BLaER1 (cell line): ENCODE measurements around the gene ACSL3.

ENCODE experiments used
- H3K27ac ChIP-seq: shearing (Covaris generic); formaldehyde crosslinking; 2 replicates; pipeline ENCODE4 v1.8.1; 2022
- H3K27me3 ChIP-seq: shearing (Covaris generic); formaldehyde crosslinking; 2 replicates; pipeline ENCODE4 v1.8.1; 2022
- H3K36me3 ChIP-seq: shearing (Covaris generic); formaldehyde crosslinking; 2 replicates; pipeline ENCODE4 v1.8.1; 2022
- H3K4me1 ChIP-seq: shearing (Covaris generic); formaldehyde crosslinking; 2 replicates; pipeline ENCODE4 v1.8.1; 2022
- H3K4me2 ChIP-seq: shearing (Covaris generic); formaldehyde crosslinking; 2 replicates; pipeline ENCODE4 v1.8.1; 2022
- H3K4me3 ChIP-seq: shearing (Covaris generic); formaldehyde crosslinking; 2 replicates; pipeline ENCODE4 v1.8.1; 2022
- H3K9ac ChIP-seq: shearing (Covaris generic); formaldehyde crosslinking; 2 replicates; pipeline ENCODE4 v1.8.1; 2022
- H3K9me3 ChIP-seq: shearing (Covaris generic); formaldehyde crosslinking; 2 replicates; pipeline ENCODE4 v1.8.1; 2022
- H4K20me1 ChIP-seq: shearing (Covaris generic); formaldehyde crosslinking; 2 replicates; pipeline ENCODE4 v1.8.1; 2022
- Cebpa-rat ChIP-seq: shearing (Covaris generic); IDR thresholded peaks from 2 replicates; pipeline ENCODE4 v1.8.1; 2022

Gene ACSL3

DNA sequence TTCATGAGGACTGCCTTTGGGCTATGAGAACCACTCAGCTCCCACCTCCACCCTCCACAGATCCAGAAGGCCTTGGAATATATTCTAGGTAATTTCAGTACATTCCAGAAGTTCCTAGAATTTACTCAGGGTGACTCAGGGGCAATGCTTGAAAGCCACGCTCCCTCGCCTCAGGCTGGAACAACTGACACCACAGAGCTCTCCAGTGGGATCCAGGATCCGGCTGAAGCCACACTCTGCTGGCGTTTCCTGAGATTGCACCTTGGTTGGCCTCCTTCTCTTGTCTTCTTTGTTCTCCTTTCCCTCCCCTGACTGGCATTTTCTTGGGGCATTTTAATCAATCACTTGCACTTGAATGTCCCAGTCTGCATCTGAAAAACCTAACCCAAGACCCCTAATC is 98.5 kb downstream of the ACSL3 start:
- no peaks in the 10 kb centered on the region for H3K36me3 ChIP-seq
- no peak for TF ChIP-seq Cebpa-rat
- no peaks in the 10 kb centered on the region for H4K20me1 ChIP-seq
- H3K9me3 ChIP-seq, result peaks cover 12% of the 10 kb centered on the region
- no peaks in the 10 kb centered on the region for H3K4me1 ChIP-seq
- H3K9ac ChIP-seq, result no peak overlapping the region
- no peak overlapping the region for H3K4me3 ChIP-seq
- H3K4me2 ChIP-seq, result no peak overlapping the region
- no peaks in the 10 kb centered on the region for H3K27me3 ChIP-seq
- no peak overlapping the region for H3K27ac ChIP-seq

DNA sequence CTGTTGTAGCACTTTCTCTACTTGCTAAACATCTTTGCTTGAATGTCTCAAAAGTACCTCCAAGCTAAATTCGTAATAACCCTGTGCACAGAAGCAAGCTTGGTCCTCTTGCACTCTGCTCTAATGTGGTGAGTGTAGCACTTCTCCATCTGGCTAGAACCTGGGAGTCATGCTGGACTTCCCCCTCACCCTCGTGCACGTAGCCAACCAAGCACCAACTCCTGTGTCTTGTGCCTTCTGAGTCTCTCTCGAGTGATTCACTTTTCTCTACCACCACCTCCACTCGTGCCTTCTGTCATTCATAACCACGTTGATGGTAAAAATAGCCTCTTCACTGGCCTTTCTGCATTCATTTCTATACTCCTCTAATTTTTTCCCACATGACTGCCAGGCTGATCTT is 99.3 kb downstream of the ACSL3 start:
- Histone ChIP-seq H3K36me3 (no peaks in the 10 kb centered on the region), H3K27me3 (no peaks in the 10 kb centered on the region), H3K4me2 (no peak overlapping the region), H4K20me1 (no peaks in the 10 kb centered on the region), H3K4me1 (no peaks in the 10 kb centered on the region), H3K27ac (no peak overlapping the region), H3K9me3 (peaks cover 12% of the 10 kb centered on the region), H3K4me3 (no peak overlapping the region), H3K9ac (no peak overlapping the region)
- TF ChIP-seq Cebpa-rat, result no peak

DNA sequence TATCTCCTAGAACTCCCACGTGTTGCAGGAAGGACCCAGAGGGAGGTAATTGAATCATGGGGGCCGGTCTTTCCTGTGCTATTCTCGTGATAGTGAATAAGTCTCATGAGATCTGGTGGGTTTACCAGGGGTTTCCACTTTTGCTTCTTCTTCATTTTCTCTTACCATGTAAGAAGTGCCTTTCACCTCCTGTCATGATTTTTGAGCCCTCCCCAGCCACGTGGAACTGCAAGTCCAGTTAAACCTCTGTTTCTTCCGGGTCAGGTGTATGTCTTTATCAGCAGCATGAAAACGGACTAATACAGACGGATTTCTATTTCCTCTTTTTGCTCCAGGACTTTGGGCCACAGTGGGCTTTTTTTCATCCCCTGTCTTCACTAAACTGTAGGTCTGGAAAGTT is 102.8 kb downstream of the ACSL3 start:
- H3K27me3 ChIP-seq, result no peaks in the 10 kb centered on the region
- no peak for TF ChIP-seq Cebpa-rat
- no peak overlapping the region for H3K9ac ChIP-seq
- no peak overlapping the region for H3K4me3 ChIP-seq
- no peak overlapping the region for H3K4me2 ChIP-seq
- peaks cover 7% of the 10 kb centered on the region for H3K9me3 ChIP-seq
- H3K27ac ChIP-seq, result no peak overlapping the region
- H4K20me1 ChIP-seq, result no peaks in the 10 kb centered on the region
- no peaks in the 10 kb centered on the region for H3K4me1 ChIP-seq
- no peaks in the 10 kb centered on the region for H3K36me3 ChIP-seq

DNA sequence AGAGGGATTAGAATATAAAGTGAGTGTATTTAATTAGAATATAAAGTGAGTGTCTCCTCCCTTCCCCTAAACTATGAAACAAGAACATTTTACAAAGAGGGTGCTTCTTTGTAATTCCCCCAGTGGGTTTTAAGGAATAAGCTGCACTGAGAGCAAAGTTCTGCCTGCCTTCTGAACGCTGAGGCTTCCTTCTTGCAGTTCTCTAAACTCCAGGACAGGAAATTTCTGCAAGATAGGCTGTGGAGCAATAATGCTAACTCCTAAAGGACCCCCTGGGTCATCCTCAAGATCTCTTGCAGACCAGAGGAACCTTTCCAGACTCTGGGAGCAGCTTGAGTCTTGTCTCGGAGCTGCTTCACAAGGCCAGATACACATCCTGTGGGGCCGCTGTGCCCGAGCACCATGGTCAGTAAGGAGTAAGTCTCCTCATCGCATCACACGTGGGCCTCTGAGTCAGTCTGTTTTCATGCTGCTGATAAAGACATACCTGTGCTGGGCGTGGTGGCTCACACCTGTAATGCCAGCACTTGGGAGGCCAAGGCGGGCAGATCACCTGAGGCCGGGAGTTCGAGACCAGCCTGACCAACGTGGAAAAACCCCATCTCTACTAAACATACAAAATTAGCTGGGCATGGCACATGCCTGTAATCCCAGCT is 103.7 kb downstream of the ACSL3 start:
- Histone ChIP-seq H4K20me1 (no peaks in the 10 kb centered on the region), H3K27me3 (no peaks in the 10 kb centered on the region), H3K4me1 (no peaks in the 10 kb centered on the region), H3K9ac (no peak overlapping the region), H3K27ac (no peak overlapping the region), H3K4me3 (no peak overlapping the region), H3K4me2 (no peak overlapping the region), H3K9me3 (peaks cover 7% of the 10 kb centered on the region), H3K36me3 (no peaks in the 10 kb centered on the region)
- no peak for TF ChIP-seq Cebpa-rat

DNA sequence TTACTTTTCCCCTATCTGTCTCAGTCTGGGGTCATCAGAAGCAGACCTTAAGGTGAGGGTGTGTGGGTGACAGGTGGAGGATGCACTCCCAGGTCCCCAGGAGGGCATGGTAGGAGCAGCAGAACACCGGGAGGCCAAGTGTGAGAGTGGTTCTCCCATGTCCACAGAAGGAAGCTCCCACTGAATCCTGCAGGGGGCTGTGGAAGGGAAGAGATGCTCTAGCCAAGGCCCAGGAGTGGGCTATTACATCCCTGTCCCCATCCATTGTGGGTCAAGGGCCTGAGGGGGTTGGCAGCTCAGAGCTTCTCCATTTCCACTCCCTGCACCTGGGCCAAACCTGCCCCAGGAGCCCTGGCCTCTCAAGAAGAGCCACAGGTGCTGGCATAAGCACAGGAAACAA is 104.7 kb downstream of the ACSL3 start:
- Histone ChIP-seq H3K9ac (no peak overlapping the region), H3K9me3 (peaks cover 7% of the 10 kb centered on the region), H4K20me1 (no peaks in the 10 kb centered on the region), H3K27ac (no peak overlapping the region), H3K4me3 (no peak overlapping the region), H3K4me1 (no peaks in the 10 kb centered on the region), H3K36me3 (no peaks in the 10 kb centered on the region), H3K4me2 (no peak overlapping the region), H3K27me3 (no peaks in the 10 kb centered on the region)
- TF ChIP-seq Cebpa-rat, result no peak

DNA sequence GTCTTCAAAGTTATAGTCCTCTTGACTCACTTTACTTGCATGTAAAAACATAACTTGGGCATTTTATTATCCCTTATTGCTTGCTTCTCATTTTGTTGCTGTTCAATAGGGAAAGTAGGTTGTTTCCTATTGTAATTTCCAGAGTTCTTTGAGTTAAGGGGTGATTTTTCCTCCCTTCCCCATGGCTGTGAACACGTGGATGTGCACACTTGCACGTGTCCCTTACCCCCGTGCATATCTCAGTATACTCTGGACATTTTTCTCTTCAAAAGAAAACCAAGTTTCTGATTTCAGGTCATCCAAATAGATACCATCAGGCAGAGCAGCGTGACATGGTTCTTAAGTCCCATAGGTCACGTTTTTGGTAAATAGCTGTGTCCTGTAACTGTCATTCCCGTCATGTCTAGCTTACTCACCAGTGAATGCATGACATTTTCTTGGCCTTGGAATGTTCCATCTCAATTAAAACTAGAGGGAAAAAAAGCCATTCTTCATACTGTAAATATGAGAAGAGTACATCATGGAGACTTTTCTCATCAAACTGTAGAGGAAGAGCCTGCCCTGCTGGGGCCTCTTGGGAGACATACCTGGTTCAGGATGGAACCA is 107.8 kb downstream of the ACSL3 start:
- Histone ChIP-seq H3K4me1 (no peaks in the 10 kb centered on the region), H3K9me3 (no peaks in the 10 kb centered on the region), H3K27me3 (no peaks in the 10 kb centered on the region), H3K4me3 (no peak overlapping the region), H4K20me1 (no peaks in the 10 kb centered on the region), H3K36me3 (no peaks in the 10 kb centered on the region), H3K27ac (no peak overlapping the region), H3K4me2 (no peak overlapping the region), H3K9ac (no peak overlapping the region)
- no peak for TF ChIP-seq Cebpa-rat

DNA sequence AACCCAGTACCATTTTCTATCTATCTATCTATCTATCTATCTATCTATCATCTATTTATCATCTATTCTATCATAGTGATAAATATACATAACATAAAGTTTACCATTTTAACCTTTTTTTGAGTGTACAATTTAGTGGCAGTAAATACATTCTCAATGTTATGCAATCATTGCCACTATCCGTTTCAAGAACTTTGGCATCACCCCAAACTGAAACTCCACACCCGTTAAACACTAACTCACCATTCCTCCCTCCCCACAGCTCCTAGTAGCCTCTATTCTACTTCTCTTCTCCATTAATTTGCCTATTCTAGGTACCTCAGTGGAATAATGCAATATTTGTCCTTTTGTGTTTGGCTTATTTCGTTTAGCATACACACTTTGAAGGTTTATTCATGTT is 108.7 kb downstream of the ACSL3 start:
- Histone ChIP-seq H3K4me1 (no peaks in the 10 kb centered on the region), H3K9ac (no peak overlapping the region), H3K36me3 (no peaks in the 10 kb centered on the region), H3K27ac (no peak overlapping the region), H3K4me3 (no peak overlapping the region), H3K4me2 (no peak overlapping the region), H3K9me3 (no peaks in the 10 kb centered on the region), H4K20me1 (no peaks in the 10 kb centered on the region), H3K27me3 (no peaks in the 10 kb centered on the region)
- no peak for TF ChIP-seq Cebpa-rat

DNA sequence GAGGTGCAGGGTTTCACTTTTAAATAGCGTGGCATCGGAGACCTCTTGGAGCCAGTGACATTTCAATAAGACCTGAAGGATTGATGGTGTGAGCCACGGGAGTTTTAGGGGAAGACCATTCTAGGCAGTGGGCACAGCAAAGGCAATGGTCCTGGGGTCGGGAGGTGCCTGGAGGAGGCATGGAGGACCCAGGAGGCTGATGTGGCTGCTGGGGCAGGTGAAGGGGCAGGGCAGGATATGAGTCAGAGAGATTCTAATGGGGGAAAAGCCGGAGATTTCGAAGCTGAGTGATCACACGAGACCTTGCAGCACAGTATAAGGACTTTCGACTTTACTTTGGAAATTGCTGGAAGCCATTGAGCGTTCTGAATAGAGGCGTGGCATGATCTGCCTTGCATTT is 111.6 kb downstream of the ACSL3 start:
- H3K27ac ChIP-seq, result no peak overlapping the region

DNA sequence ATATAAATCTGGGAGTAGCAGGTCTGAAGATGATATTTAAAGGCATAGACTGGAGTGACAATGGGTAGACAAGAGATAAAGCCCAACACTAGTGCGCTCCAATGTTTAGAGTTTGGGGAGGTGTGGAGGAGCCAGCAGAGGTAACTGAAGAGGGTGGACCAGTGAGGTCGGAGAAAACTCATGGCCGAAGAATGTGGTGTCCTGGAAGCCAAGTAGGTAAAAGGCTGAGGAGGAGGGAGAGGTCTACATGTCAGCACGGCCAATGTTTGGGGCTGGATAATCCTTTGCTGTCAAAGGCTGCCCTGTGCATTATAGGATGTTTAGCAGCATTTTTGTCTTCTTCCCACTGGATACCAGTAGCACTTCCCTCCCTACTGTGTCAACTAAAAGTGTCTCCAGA is 112.4 kb downstream of the ACSL3 start:
- Histone ChIP-seq H3K27me3 (no peaks in the 10 kb centered on the region), H3K9ac (no peak overlapping the region), H3K4me1 (no peaks in the 10 kb centered on the region), H4K20me1 (no peaks in the 10 kb centered on the region), H3K9me3 (no peaks in the 10 kb centered on the region), H3K4me3 (no peak overlapping the region), H3K36me3 (no peaks in the 10 kb centered on the region), H3K27ac (no peak overlapping the region), H3K4me2 (no peak overlapping the region)
- TF ChIP-seq Cebpa-rat, result no peak

More for the DNA sequence above, 111.6 kb downstream of the ACSL3 start:
- no peak for TF ChIP-seq Cebpa-rat
- Histone ChIP-seq H3K4me3 (no peak overlapping the region), H4K20me1 (no peaks in the 10 kb centered on the region), H3K4me1 (no peaks in the 10 kb centered on the region), H3K27me3 (no peaks in the 10 kb centered on the region), H3K9me3 (no peaks in the 10 kb centered on the region), H3K9ac (no peak overlapping the region), H3K4me2 (no peak overlapping the region), H3K36me3 (no peaks in the 10 kb centered on the region)

DNA sequence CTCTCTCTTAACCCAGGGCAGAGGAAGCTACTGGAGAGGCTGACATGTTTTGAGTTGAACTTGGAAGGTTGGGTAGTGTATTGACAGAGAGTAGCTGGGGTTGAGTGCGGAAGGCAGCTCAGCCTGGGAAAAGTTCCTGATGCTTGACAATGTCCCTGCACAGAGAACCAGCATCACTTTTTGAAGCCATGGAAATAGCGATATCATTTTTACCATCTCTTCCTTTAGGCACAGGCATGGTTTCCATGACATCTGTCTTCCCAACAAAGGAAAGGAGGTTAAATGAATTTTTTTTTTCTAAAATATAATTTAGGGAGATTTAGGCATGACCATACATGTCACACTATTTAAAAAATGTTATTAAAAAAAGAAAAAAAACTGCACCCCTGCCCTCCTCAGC is 112.9 kb downstream of the ACSL3 start:
- no peaks in the 10 kb centered on the region for H3K9me3 ChIP-seq
- H3K4me1 ChIP-seq, result no peaks in the 10 kb centered on the region
- no peaks in the 10 kb centered on the region for H4K20me1 ChIP-seq
- H3K27ac ChIP-seq, result no peak overlapping the region
- H3K4me3 ChIP-seq, result no peak overlapping the region
- no peaks in the 10 kb centered on the region for H3K27me3 ChIP-seq
- no peak overlapping the region for H3K4me2 ChIP-seq
- H3K36me3 ChIP-seq, result no peaks in the 10 kb centered on the region
- TF ChIP-seq Cebpa-rat, result no peak
- no peak overlapping the region for H3K9ac ChIP-seq
